MM.1S (cell line): ENCODE measurements around the gene CYSTM1.

Experiments
- EZH2phosphoT487 ChIP-seq: fragments of 300-600 bp; sonication (generic); IDR thresholded peaks from 2 replicates; pipeline ENCODE4 v1.6.1; 2018; ENCODE audit warnings: antibody characterized with exemption, low read length
- TF ChIP-seq, protein P1 (sequence below): fragments of 300-600 bp; sonication (generic); IDR thresholded peaks from 2 replicates; pipeline ENCODE4 v1.5.1; 2016; ENCODE audit warnings: antibody characterized with exemption, low read length, mixed read lengths

DNA sequence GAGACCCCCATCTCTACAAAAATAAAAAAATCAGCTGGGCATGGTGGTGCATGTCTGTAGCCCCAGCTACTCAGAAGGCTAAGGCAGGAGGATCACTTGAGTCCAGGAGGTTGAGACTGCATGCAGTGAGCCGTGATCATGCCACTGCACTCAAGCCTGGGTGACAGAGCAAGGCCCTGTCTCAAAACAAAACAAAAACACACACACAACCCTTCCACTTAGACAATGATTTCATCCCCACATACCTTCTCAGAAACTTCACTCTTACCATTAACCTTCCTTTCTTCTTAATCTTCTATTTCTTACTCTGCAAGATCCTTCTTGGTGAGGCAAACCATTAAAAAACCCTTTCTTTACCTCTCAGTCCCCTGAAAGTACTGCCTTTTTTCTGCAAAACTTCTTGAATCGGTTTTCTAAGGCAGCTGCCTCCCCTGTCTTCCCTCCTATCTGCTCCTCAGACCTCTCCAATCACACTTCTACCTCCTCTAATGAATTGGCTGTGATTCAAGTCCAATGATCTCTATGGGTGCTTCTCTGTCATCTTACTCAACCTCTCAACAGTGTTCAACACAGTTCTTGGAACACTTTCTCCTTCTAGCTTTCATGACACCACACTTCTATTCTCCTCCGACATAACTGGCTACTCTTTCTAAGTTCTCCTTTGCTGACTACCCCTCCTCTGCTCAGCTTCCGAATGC is 80.6 kb downstream of the CYSTM1 start:
- TF ChIP-seq, protein P1, sequence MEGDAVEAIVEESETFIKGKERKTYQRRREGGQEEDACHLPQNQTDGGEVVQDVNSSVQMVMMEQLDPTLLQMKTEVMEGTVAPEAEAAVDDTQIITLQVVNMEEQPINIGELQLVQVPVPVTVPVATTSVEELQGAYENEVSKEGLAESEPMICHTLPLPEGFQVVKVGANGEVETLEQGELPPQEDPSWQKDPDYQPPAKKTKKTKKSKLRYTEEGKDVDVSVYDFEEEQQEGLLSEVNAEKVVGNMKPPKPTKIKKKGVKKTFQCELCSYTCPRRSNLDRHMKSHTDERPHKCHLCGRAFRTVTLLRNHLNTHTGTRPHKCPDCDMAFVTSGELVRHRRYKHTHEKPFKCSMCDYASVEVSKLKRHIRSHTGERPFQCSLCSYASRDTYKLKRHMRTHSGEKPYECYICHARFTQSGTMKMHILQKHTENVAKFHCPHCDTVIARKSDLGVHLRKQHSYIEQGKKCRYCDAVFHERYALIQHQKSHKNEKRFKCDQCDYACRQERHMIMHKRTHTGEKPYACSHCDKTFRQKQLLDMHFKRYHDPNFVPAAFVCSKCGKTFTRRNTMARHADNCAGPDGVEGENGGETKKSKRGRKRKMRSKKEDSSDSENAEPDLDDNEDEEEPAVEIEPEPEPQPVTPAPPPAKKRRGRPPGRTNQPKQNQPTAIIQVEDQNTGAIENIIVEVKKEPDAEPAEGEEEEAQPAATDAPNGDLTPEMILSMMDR: no peak
- TF ChIP-seq EZH2phosphoT487: no peak
